Right lobe of liver (tissue), 4 donors: ENCODE measurements around the gene ODR4.

Experiments
- CTCF ChIP-seq, 4 donors: fragments of 200-600 bp in 3 of 4; fragments of 450-650 bp in 1 of 4; IDR thresholded peaks; one replicate each; pipeline versions ENCODE4 v1.5.1 to v1.8.0; 2016 to 2022; ENCODE audit warnings: antibody characterized with exemption in 4 of 4, mild to moderate bottlenecking in 2 of 4
- POLR2A ChIP-seq: fragments of 450-650 bp; IDR thresholded peaks from one replicate; pipeline ENCODE4 v1.6.1; 2017; ENCODE audit warnings: antibody characterized with exemption, mild to moderate bottlenecking
- donor health status: DM: no; HTN: no; CAD: no.
- donor health status: DM: no; HTN: no; CAD: no.
- donor health status: DM: no; HTN: yes; CAD: no.

DNA sequence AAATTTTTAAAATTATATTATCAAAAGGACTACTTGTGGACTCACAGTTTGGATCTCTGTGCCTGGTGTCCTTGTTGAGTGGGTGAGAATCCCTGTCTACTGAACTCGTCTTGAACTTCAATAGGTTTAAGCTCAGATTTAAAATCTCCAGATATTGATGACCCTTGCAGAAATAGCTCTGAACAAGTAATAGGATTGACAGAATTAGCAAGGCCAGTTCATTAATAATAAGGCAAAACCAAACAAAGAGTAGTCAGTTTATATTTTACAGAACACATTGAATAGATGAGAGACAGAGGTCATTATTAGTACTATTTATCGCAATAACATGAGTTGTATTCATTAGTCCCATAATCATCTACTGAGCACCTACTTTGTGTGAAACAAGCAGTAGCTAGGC lies 85.4 kb downstream of the ODR4 start, which contains the start of gene PDC:
- no peak for TF ChIP-seq CTCF (IDR thresholded peaks at IDR 0.05)
- TF ChIP-seq POLR2A: no peak
